ENCODE measurements around the gene KRT28.

DNA sequence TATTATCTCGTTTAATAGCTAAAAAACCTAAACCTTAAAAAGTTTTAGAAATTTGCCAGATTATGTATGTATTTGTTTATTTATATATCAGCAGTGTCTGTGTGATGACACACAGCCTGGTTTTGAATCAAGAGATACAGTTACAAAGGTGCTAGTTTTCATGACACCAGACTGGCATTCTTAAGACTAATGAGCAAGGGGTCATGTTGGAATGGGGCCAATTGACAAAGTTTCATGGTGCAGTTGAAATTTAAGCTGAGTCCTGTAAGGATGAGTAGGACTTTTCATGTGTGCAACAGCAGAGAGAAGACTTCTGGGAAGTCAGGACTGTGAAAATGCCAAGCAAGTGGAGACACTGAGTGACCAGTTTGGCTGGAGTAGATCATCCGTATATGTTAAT, 25.8 kb upstream of the KRT28 start:
- TF ChIP-seq, protein P1, sequence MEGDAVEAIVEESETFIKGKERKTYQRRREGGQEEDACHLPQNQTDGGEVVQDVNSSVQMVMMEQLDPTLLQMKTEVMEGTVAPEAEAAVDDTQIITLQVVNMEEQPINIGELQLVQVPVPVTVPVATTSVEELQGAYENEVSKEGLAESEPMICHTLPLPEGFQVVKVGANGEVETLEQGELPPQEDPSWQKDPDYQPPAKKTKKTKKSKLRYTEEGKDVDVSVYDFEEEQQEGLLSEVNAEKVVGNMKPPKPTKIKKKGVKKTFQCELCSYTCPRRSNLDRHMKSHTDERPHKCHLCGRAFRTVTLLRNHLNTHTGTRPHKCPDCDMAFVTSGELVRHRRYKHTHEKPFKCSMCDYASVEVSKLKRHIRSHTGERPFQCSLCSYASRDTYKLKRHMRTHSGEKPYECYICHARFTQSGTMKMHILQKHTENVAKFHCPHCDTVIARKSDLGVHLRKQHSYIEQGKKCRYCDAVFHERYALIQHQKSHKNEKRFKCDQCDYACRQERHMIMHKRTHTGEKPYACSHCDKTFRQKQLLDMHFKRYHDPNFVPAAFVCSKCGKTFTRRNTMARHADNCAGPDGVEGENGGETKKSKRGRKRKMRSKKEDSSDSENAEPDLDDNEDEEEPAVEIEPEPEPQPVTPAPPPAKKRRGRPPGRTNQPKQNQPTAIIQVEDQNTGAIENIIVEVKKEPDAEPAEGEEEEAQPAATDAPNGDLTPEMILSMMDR (IDR thresholded peaks at IDR 0.05; ENCODE audit: low read depth, low read length) = no peak
- TF ChIP-seq EZH2phosphoT487 (IDR thresholded peaks at IDR 0.05; ENCODE audit: low read depth) = no peak
